A549 (cell line): ENCODE measurements around the gene SIGMAR1. TPM values are rescaled to one million over a fixed set of nuclear protein-coding genes. Genes with fewer than 3 reads are reported as not detected.

Experiments used
- ATAC-seq, 2 experiments: fragments of 200-7000 bp in 1 of 2; fragments of >200 bp in 1 of 2; cut with Nextera tagmentation in 1 of 2; cut with Tn5 transposase in 1 of 2; 3 replicates each; pipeline versions ENCODE4 v1.8.0 to v1.9.1; 2018 to 2020; ENCODE audit warnings: mild to moderate bottlenecking in 1 of 2, moderate library complexity in 1 of 2
- CTCF ChIA-PET: fragments of 300-600 bp; sonication (Branson Sonifier 250); formaldehyde crosslinking; extraction: SDS; loops from one replicate; lab custom pipeline; 2021; ENCODE audit warnings: antibody characterized with exemption, inconsistent platforms; lab: Yijun Ruan, JAX
- POLR2A ChIA-PET: fragments of 350-600 bp; formaldehyde crosslinking; extraction: SDS; loops from one replicate; lab custom pipeline; 2021; ENCODE audit warnings: antibody characterized with exemption, inconsistent platforms; lab: Yijun Ruan, JAX
- DNase-seq, 2 experiments: peaks; one replicate each; pipeline versions ENCODE4 v3.0.0 to v3.0.0-alpha.2; 2011 to 2016; ENCODE audit warnings: low read depth in 1 of 2, low spot score in 1 of 2
- FAIRE-seq: peaks from 2 replicates; lab custom pipeline; 2011; peaks lifted over from hg19 to GRCh38; lab: Jason Lieb, UNC
- H3K27ac ChIP-seq, 2 experiments: fragments of >200 bp; sonication (Bioruptor Twin); formaldehyde crosslinking; 3 replicates each; pipeline ENCODE4 v1.5.1; 2016 to 2017
- H3K4me1 ChIP-seq: fragments of >200 bp; sonication (Bioruptor Twin); formaldehyde crosslinking; 3 replicates; pipeline ENCODE4 v1.6.1; 2016
- H3K4me2 ChIP-seq: fragments of >200 bp; sonication (Bioruptor Twin); formaldehyde crosslinking; 3 replicates; pipeline ENCODE4 v1.6.1; 2016
- H3K4me3 ChIP-seq: fragments of >200 bp; sonication (Bioruptor Twin); formaldehyde crosslinking; 3 replicates; pipeline ENCODE4 v1.5.1; 2016
- H3K9me3 ChIP-seq: fragments of >200 bp; sonication (Bioruptor Twin); formaldehyde crosslinking; 3 replicates; pipeline ENCODE4 v1.6.1; 2016
- BHLHE40 ChIP-seq: IDR thresholded peaks from 2 replicates; pipeline ENCODE4 v1.6.1; 2012; ENCODE audit warnings: low read depth, low read length, inconsistent platforms
- CEBPB ChIP-seq, 2 experiments: fragments of >200 bp in 1 of 2; sonication (Bioruptor Twin) in 1 of 2; formaldehyde crosslinking in 1 of 2; IDR thresholded peaks; 2 replicates each; pipeline ENCODE4 v1.6.1; 2012 to 2016
- CHD2 ChIP-seq: fragments of 150-350 bp; IDR thresholded peaks from 2 replicates; pipeline ENCODE4 v1.6.1; 2014; ENCODE audit warnings: low read length; ENCODE audit not compliant: partially characterized antibody
- ELK1 ChIP-seq: fragments of 150-350 bp; IDR thresholded peaks from 2 replicates; pipeline ENCODE4 v1.6.1; 2014; ENCODE audit warnings: low read depth, mild to moderate bottlenecking, low read length
- FOSB ChIP-seq: fragments of 250-450 bp; sonication (Bioruptor Pico); IDR thresholded peaks from 2 replicates; pipeline ENCODE4 v1.5.0; 2020; ENCODE audit warnings: mild to moderate bottlenecking, moderate library complexity
- FOSL2 ChIP-seq, 2 experiments: fragments of 450-650 bp in 1 of 2; fragments of >200 bp in 1 of 2; sonication (Bioruptor Twin) in 1 of 2; formaldehyde crosslinking; IDR thresholded peaks; 2 replicates each; pipeline versions ENCODE4 v1.5.0 to v1.6.1; 2016 to 2020; ENCODE audit warnings: mild to moderate bottlenecking in 1 of 2, moderate library complexity in 1 of 2
- HEYL ChIP-seq: fragments of 250-450 bp; sonication (Bioruptor Pico); IDR thresholded peaks from 2 replicates; pipeline ENCODE4 v1.8.0; 2021; ENCODE audit warnings: mild to moderate bottlenecking, moderate library complexity
- HMGXB4 ChIP-seq: fragments of 250-450 bp; sonication (Bioruptor Pico); IDR thresholded peaks from 2 replicates; pipeline ENCODE4 v1.5.0; 2021; ENCODE audit warnings: mild to moderate bottlenecking, moderate library complexity, borderline replicate concordance
- HOXB13 ChIP-seq: fragments of 250-450 bp; sonication (Bioruptor Pico); IDR thresholded peaks from 2 replicates; pipeline ENCODE4 v1.5.0; 2020; ENCODE audit warnings: low read depth, mild to moderate bottlenecking, moderate library complexity
- HOXB5 ChIP-seq: fragments of 250-450 bp; sonication (Bioruptor Pico); IDR thresholded peaks from 2 replicates; pipeline ENCODE4 v1.5.0; 2020; ENCODE audit warnings: mild to moderate bottlenecking, moderate library complexity
- JUN ChIP-seq, 2 experiments: fragments of >200 bp; sonication (Bioruptor Twin); formaldehyde crosslinking; IDR thresholded peaks; 2 replicates in 1 of 2; 3 replicates in 1 of 2; pipeline ENCODE4 v1.6.1; 2016 to 2017
- JUNB ChIP-seq: fragments of >200 bp; sonication (Bioruptor Twin); formaldehyde crosslinking; IDR thresholded peaks from 2 replicates; pipeline ENCODE4 v1.6.1; 2016
- MAZ ChIP-seq: fragments of 150-350 bp; IDR thresholded peaks from 2 replicates; pipeline ENCODE4 v1.6.1; 2014; ENCODE audit warnings: antibody characterized with exemption, low read depth, low read length, borderline replicate concordance
- POLR2A ChIP-seq: IDR thresholded peaks from 2 replicates; pipeline ENCODE4 v1.6.1; 2012; ENCODE audit warnings: mild to moderate bottlenecking, low read length
- RAD21 ChIP-seq, 2 experiments: fragments of >200 bp in 1 of 2; sonication (Bioruptor Twin) in 1 of 2; formaldehyde crosslinking in 1 of 2; IDR thresholded peaks in 1 of 2; conservative IDR thresholded peaks in 1 of 2; 2 replicates in 1 of 2; 3 replicates in 1 of 2; pipeline ENCODE4 v1.6.1; 2012 to 2018; ENCODE audit warnings: inconsistent platforms in 1 of 2
- RNF2 ChIP-seq: fragments of 200-600 bp; sonication (generic); IDR thresholded peaks from 2 replicates; pipeline ENCODE4 v1.6.1; 2016; ENCODE audit warnings: low read depth, mild to moderate bottlenecking, antibody characterized with exemption, moderate library complexity, borderline replicate concordance
- SREBF2 ChIP-seq: fragments of 450-650 bp; IDR thresholded peaks from 2 replicates; pipeline ENCODE4 v1.6.1; 2014; ENCODE audit warnings: mild to moderate bottlenecking, moderate library complexity
- TFCP2L1 ChIP-seq: fragments of 250-450 bp; sonication (Bioruptor Pico); IDR thresholded peaks from 2 replicates; pipeline ENCODE4 v1.5.0; 2021; ENCODE audit warnings: mild to moderate bottlenecking
- WGBS: methylation state at CpG from one replicate; pipeline ENCODE4 v1.1.6; 2017; ENCODE audit errors: missing lambda C conversion rate; 5-methylcytosine and 5-hydroxymethylcytosine counted together
- polyA plus RNA-seq, 4 experiments: library from polyadenylated mRNA; depleted of rRNA in 3 of 4; stranded (reverse); fragments of >200 nt; fragmentation: RNase III in 1 of 4; extraction: RNeasy Plus Mini Kit Qiagen cat#74134 plus additional on column Dnase treatment in 1 of 4; gene quantifications; 2 replicates in 3 of 4; 3 replicates in 1 of 4; pipeline ENCODE4 v1.2.3, GENCODE V29; 2011 to 2017
- TF ChIP-seq, protein P1 (sequence below): fragments of 450-650 bp; IDR thresholded peaks from 2 replicates; pipeline ENCODE4 v1.6.1; 2014; ENCODE audit warnings: antibody characterized with exemption
- TF ChIP-seq, protein P2 (sequence below): fragments of 250-450 bp; sonication (Bioruptor Pico); IDR thresholded peaks from 2 replicates; pipeline ENCODE4 v1.5.0; 2020; ENCODE audit warnings: low read depth, mild to moderate bottlenecking, moderate library complexity

The SIGMAR1 gene
- polyA plus RNA-seq, 2 of the 4 experiments (the other 2 are of a cell fraction) = 64.6 to 150 TPM

GRCh38 chr9:34684816-34685215 lies 47.2 kb upstream of the SIGMAR1 start:
- ChIA-PET CTCF (interaction anchor here (0.9 to 10.1 kb wide), 3 partner anchors 9 to 76 kb away, joined by 3 to 135 read pairs (median 32); no protein-coding TSS in a partner anchor), POLR2A (no interaction called here)
- FAIRE-seq = no peak
- Histone ChIP-seq H3K4me1 (no peaks in the 10 kb centered on the region), H3K4me2 (no peak overlapping the region), H3K4me3 (no peak overlapping the region), H3K9me3 (no peaks in the 10 kb centered on the region), H3K27ac (no peak overlapping the region)
- no peak for DNase-seq
- TF ChIP-seq BHLHE40 (no peak), RAD21 (conservative IDR thresholded peaks at IDR 0.05 in 1 of 2, IDR thresholded peaks at IDR 0.05 in 1 of 2) (no peak), FOSB (CRISPR knock-in tag) (no peak), HOXB13 (CRISPR knock-in tag) (no peak), RNF2 (no peak), JUN (IDR thresholded peaks at IDR 0.05) (no peak), CEBPB (IDR thresholded peaks at IDR 0.05) (no peak), FOSL2 (IDR thresholded peaks at IDR 0.05) (no peak), FOSL2 (CRISPR knock-in tag; IDR thresholded peaks at IDR 0.05) (no peak)
- WGBS = 69% methylated on average over 4 of the region's 4 CpGs
- ATAC-seq = no peak

DNA sequence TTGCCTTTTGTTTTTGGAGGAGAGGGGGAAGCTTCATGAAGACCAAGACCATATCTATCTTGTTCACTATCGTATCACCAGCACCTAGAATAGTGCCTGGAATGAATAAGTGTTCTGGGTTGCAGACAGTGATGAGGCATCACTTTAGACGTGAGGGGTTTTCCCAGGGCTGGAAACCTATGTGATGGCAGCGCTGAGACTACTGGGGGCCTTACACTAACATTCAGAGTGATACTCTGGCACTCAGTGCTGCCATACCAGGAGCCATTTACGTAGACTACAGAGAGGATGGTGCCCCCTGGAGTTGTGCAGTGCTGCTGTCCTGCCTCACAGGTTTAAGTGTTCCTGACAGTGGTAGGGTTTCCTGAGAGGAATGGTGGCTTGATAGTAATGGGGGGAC lies 46.6 kb upstream of the SIGMAR1 start:
- no peak overlapping the region for H3K27ac ChIP-seq
- TF ChIP-seq HOXB13 (CRISPR knock-in tag) = no peak
- no peak for TF ChIP-seq HMGXB4 (CRISPR knock-in tag)
- no peak for TF ChIP-seq MAZ
- TF ChIP-seq, protein P1, sequence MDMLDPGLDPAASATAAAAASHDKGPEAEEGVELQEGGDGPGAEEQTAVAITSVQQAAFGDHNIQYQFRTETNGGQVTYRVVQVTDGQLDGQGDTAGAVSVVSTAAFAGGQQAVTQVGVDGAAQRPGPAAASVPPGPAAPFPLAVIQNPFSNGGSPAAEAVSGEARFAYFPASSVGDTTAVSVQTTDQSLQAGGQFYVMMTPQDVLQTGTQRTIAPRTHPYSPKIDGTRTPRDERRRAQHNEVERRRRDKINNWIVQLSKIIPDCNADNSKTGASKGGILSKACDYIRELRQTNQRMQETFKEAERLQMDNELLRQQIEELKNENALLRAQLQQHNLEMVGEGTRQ = no peak
- no peak for TF ChIP-seq ELK1
- TF ChIP-seq CHD2 = no peak
- TF ChIP-seq HEYL = no peak
- TF ChIP-seq BHLHE40 = no peak
- TF ChIP-seq, protein P2, sequence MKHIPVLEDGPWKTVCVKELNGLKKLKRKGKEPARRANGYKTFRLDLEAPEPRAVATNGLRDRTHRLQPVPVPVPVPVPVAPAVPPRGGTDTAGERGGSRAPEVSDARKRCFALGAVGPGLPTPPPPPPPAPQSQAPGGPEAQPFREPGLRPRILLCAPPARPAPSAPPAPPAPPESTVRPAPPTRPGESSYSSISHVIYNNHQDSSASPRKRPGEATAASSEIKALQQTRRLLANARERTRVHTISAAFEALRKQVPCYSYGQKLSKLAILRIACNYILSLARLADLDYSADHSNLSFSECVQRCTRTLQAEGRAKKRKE (CRISPR knock-in tag) = no peak
- no peak for TF ChIP-seq HOXB5
- no peak for TF ChIP-seq CEBPB (IDR thresholded peaks at IDR 0.05)
- no peak for TF ChIP-seq TFCP2L1 (CRISPR knock-in tag)
- TF ChIP-seq RNF2 = no peak
- no peak for TF ChIP-seq SREBF2
- no peak for TF ChIP-seq POLR2A
- TF ChIP-seq JUNB = no peak
- TF ChIP-seq RAD21 (conservative IDR thresholded peaks at IDR 0.05 in 1 of 2, IDR thresholded peaks at IDR 0.05 in 1 of 2) = no peak
- FAIRE-seq (no peak), ATAC-seq (no peak), DNase-seq (no peak)
- ChIA-PET CTCF (interaction anchor here (2.1 to 10.1 kb wide), 2 partner anchors 16 to 17 kb away, joined by 6 to 135 read pairs; no protein-coding TSS in a partner anchor), POLR2A (no interaction called here)
- no peaks in the 10 kb centered on the region for H3K9me3 ChIP-seq
- no peaks in the 10 kb centered on the region for H3K4me1 ChIP-seq
- 76% methylated on average over 4 of the region's 4 CpGs for WGBS
- no peak overlapping the region for H3K4me3 ChIP-seq
- H3K4me2 ChIP-seq = no peak overlapping the region
